Dermis blood vessel endothelial cell (primary cell): Measurements from ENCODE around the gene ZC3HAV1. TPM values are rescaled to one million over a fixed set of nuclear protein-coding genes. Genes with fewer than 3 reads are reported as not detected.

ENCODE experiments used
- DNase-seq: peaks from one replicate; pipeline ENCODE4 v3.0.0; 2010
- total RNA-seq: library from RNA; depleted of rRNA; stranded (reverse); fragments of >200 nt; gene quantifications from 2 replicates; pipeline ENCODE4 v1.2.3, GENCODE V29; 2014

The ZC3HAV1 gene
- total RNA-seq, 1 donor from 2014 or later = 44.6 TPM

DNA sequence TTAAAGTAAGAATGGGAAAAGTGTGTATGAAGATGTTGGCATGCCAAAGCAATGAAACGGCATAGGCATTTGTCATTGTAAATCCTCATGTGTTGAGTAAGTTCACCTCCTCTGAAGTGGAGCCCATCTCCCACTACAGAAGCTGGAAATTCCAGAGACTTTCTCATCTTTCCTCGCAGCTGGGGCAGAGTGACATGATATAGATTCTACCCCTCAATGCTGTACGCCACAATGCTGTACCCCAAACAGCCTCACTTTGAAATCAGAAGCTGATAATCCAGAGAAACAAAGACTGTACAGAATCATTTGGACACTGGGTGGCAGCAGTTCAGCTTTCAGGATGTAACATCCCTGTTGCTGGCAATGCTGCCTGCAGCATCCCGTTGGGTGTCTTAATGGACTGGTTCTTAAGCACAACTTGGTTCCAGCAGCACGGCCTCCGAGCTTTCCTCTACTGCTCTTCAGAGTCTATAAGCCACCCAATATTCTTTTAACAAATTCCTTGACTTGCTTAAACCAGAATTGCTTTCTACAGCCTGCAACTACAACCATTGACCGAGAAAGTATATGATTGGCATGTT lies 92.5 kb downstream of the ZC3HAV1 start:
- peak; percentile 84 for DNase-seq

DNA sequence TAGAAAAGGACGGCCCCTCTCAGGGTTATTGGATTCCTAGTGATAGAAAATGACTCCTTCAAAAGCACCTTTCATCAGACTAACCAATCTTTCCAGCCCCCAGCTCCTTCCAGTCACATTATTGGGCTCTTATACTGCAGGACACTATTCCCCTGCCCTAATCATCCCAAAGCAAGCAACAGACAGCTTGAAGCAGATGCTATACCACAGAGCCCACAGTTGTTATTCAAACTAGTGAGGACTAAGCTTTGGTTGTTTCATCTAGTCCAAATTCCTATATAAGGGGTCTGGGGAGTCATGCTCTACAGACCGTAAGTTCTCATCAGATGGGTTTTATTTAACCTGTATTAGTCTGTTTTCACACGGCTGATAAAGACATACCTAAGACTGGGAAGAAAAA lies 98.1 kb downstream of the ZC3HAV1 start:
- DNase-seq = no peak

- DNase-seq = no peak
Measured at GRCh38 chr7:139004321-139005090, 105.0 kb downstream of the ZC3HAV1 start.

GRCh38 chr7:138999414-138999813 lies 110.1 kb downstream of the ZC3HAV1 start:
- DNase-seq = no peak

Other genes with a start within 250 kb of the ZC3HAV1 start
- 2.6 and 3.3 TPM in 2 replicates for gene KIAA1549, start 128.3 kb downstream of the ZC3HAV1 start, total RNA-seq
- gene ZC3HAV1L, start 73.7 kb downstream of the ZC3HAV1 start, total RNA-seq = 16.4 and 20.8 TPM in 2 replicates
- gene UBN2, start 121.5 kb upstream of the ZC3HAV1 start, total RNA-seq = 7.1 and 8.0 TPM in 2 replicates
- 6.3 and 9.7 TPM in 2 replicates for gene FMC1, start 231.6 kb upstream of the ZC3HAV1 start, total RNA-seq